ENCODE measurements around the gene MAPK1.
"Not testable (repeated sequence)": the region's sequence is repeated elsewhere in the genome, so short reads cannot be mapped to it uniquely, and the experiment has no call there.

Gene MAPK1

GRCh38 chr22:21845558-21846453 lies 21.6 kb downstream of the MAPK1 start:
- no peak for DNase-seq

- DNase-seq, result no peak
Measured at GRCh38 chr22:21842946-21843345, 24.5 kb downstream of the MAPK1 start.

- DNase-seq, result no peak
Measured at GRCh38 chr22:21841422-21841821, 26.0 kb downstream of the MAPK1 start.

GRCh38 chr22:21840236-21840823 lies 27.1 kb downstream of the MAPK1 start:
- DNase-seq, result no peak

GRCh38 chr22:21839765-21840140 lies 27.7 kb downstream of the MAPK1 start:
- DNase-seq, result no peak

GRCh38 chr22:21839104-21839764 lies 28.2 kb downstream of the MAPK1 start:
- not testable (repeated sequence) for DNase-seq

GRCh38 chr22:21837248-21837979 lies 30.0 kb downstream of the MAPK1 start:
- peak; percentile 56 for DNase-seq

DNA sequence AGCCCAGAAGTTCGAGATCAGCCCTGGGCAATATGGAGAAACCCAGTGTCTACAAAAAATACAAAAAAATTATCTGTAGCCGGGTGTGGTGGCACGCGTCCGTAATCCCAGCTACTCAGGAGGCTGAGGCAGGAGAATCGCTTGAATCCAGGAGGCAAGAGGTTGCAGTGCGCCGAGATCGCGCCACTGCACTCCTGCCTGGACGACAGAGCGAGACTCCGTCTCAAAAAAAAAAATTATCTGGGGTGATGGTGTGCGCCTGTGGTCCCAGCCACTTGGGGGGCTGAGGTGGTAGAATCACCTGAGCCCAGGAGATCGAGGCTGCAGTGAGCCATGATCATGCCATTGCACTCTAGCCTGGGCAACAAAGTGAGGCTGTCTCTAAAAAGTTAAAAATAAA lies 31.0 kb downstream of the MAPK1 start:
- DNase-seq, result not testable (repeated sequence)

GRCh38 chr22:21835378-21835777 lies 32.1 kb downstream of the MAPK1 start:
- DNase-seq, result no peak

DNA sequence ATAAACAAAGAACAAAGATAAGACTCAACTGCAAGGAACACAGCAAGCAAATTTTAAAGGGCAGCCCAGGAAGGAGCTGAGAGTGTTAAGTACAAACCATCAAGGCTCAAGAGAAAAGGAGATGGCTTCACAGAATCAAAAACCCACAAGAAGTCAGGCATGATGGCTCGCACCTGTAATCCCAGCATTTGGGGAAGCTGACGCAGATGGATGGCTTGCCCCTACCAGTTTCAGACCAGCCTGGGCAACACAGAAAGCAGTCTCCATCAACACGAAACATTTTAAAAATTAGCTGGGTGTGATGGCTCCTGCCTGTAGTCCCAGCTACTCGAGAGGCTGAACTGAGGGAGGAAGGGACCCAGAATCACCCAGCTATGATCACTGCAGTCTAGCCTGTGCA lies 32.6 kb downstream of the MAPK1 start:
- DNase-seq, result no peak

GRCh38 chr22:21832291-21833290 lies 34.9 kb downstream of the MAPK1 start:
- DNase-seq, result peak; percentile 4

DNA sequence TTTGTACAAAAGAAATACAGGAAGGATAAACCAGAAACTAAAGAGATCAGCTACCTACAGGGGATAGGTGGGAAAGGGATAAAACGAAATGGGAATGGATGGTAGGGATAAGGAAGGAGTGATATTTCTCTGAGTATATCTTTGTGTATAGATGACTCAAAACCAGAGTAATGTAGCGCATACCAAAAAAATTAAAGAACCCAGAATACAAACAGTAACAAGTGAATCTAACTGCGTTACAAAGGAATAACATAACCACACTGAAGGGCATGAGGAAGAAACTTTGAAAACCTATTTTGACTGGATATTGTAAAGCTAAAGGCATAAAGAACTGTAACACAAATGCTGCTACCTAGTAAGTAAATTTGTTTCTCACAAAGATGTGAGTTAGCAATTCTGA lies 37.9 kb downstream of the MAPK1 start:
- no peak for DNase-seq

GRCh38 chr22:21828268-21828638 lies 39.2 kb downstream of the MAPK1 start:
- DNase-seq, result no peak

GRCh38 chr22:21827628-21828267 lies 39.7 kb downstream of the MAPK1 start:
- DNase-seq, result no peak

DNA sequence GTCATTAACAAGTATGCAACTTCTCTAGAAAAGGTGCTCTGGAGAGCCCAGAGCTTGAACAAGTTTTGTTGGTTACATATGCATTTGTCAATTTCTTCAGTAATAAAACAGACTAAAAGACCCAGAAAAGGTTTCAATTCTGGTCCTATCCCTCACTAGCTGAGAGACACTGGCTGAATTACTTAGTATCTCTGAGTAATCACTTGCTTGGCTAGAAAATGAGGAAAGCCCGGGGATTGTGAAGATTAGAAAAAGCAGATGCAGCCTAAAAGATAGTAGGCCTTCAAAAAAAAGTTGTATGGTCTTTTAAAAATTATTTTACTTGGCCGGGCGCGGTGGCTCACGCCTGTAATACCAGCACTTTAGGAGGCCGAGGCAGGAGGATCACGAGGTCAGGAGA lies 41.2 kb downstream of the MAPK1 start:
- no peak for DNase-seq

GRCh38 chr22:21824962-21825361 lies 42.5 kb downstream of the MAPK1 start:
- DNase-seq, result not testable (repeated sequence)

GRCh38 chr22:21824445-21824912 lies 43.0 kb downstream of the MAPK1 start:
- no peak for DNase-seq

GRCh38 chr22:21823740-21824444 lies 43.6 kb downstream of the MAPK1 start:
- no peak for DNase-seq

GRCh38 chr22:21819183-21819770 lies 48.2 kb downstream of the MAPK1 start:
- DNase-seq, result no peak

- no peak for DNase-seq
Measured at GRCh38 chr22:21818487-21819182, 48.8 kb downstream of the MAPK1 start.

Measured in NCI-H226 (cell line).